GM12878 (cell line): ENCODE results near the gene OXER1.

Experiments used
- BMI1 ChIP-seq: fragments of 450-650 bp; IDR thresholded peaks from 2 replicates; pipeline ENCODE4 v1.6.1; 2016; ENCODE audit warnings: mild to moderate bottlenecking, moderate library complexity, borderline replicate concordance
- BRCA1 ChIP-seq: IDR thresholded peaks from 2 replicates; pipeline ENCODE4 v1.6.1; 2011; ENCODE audit warnings: low read depth, low read length, improper control_type of control experiment
- HDGF ChIP-seq: fragments of 450-650 bp; IDR thresholded peaks from 2 replicates; pipeline ENCODE4 v1.6.1; 2016; ENCODE audit warnings: antibody characterized with exemption
- JUNB ChIP-seq: IDR thresholded peaks from 2 replicates; pipeline ENCODE4 v1.6.1; 2016; ENCODE audit warnings: antibody characterized with exemption, mild to moderate bottlenecking
- POLR2A ChIP-seq: IDR thresholded peaks from 2 replicates; pipeline ENCODE4 v1.6.1; 2011; ENCODE audit warnings: low read depth, mild to moderate bottlenecking, low read length
- RAD21 ChIP-seq: IDR thresholded peaks from 2 replicates; pipeline ENCODE4 v1.6.1; 2011; ENCODE audit warnings: mild to moderate bottlenecking, low read depth, low read length, moderate library complexity; ENCODE audit not compliant: insufficient read depth
- ZNF384 ChIP-seq: IDR thresholded peaks from 2 replicates; pipeline ENCODE4 v1.6.1; 2012; ENCODE audit warnings: low read depth, mild to moderate bottlenecking, low read length, improper control_type of control experiment, borderline replicate concordance
- ZSCAN29 ChIP-seq: fragments of 450-650 bp; IDR thresholded peaks from 2 replicates; pipeline ENCODE4 v1.6.1; 2017; ENCODE audit warnings: mild to moderate bottlenecking, moderate library complexity
- TF ChIP-seq, protein P1 (sequence below): fragments of 450-650 bp; IDR thresholded peaks from 2 replicates; pipeline ENCODE4 v1.6.1; 2017; ENCODE audit warnings: mild to moderate bottlenecking

DNA sequence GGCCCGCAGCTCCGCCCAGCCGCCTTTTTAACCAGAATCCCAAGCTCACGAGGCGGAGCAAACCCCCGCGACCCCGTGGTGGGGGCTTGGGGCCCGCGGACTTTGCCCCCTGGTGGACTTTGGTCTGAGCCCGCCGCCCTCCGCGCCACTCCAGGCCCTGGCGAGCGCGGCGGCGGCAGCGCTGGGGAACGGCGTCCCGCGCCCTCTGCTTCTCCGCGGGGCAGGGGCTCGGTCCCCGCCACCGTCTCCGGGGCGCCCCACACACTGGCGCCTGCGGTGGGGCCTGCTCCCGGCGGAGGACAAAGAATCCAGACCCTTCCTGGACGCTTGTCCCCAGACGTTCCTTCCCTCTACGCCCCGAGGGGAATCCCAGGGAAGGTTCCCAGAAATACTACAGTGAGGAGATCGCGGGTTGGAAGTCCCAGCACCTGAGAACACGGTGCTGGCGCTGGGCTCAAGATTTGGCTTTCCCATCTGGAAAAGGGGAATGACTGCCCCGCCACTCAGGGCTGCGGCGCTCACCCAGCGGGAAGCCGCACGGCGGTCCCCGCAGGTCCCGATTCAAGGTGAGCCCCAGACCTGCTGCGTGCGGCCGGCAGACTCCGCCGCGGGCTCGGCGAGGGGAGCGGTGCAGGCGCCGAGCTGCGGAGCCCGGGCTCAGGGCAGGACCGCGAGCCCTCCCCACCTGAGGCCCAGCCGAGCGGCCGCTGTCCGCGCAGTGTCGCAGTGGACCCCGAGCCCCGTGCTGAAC, 28.8 kb upstream of the OXER1 start, which contains the start of gene HAAO:
- TF ChIP-seq BMI1 (no peak), HDGF (no peak), BRCA1 (no peak), POLR2A (peak; percentile 69), ZSCAN29 (peak; percentile 36; the same call in 1 of the 2 replicates), JUNB (no peak), RAD21 (no peak), ZNF384 (no peak)
- TF ChIP-seq, protein P1, sequence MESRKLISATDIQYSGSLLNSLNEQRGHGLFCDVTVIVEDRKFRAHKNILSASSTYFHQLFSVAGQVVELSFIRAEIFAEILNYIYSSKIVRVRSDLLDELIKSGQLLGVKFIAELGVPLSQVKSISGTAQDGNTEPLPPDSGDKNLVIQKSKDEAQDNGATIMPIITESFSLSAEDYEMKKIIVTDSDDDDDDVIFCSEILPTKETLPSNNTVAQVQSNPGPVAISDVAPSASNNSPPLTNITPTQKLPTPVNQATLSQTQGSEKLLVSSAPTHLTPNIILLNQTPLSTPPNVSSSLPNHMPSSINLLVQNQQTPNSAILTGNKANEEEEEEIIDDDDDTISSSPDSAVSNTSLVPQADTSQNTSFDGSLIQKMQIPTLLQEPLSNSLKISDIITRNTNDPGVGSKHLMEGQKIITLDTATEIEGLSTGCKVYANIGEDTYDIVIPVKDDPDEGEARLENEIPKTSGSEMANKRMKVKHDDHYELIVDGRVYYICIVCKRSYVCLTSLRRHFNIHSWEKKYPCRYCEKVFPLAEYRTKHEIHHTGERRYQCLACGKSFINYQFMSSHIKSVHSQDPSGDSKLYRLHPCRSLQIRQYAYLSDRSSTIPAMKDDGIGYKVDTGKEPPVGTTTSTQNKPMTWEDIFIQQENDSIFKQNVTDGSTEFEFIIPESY, result no peak
